GM12872 (cell line): Measurements from ENCODE around the gene TCEA3.

Source experiments
- CTCF ChIP-seq: IDR thresholded peaks from 3 replicates; pipeline ENCODE4 v1.5.1; 2011; ENCODE audit warnings: low read depth, mild to moderate bottlenecking, low read length, moderate library complexity; ENCODE audit not compliant: insufficient read depth

The TCEA3 gene

DNA sequence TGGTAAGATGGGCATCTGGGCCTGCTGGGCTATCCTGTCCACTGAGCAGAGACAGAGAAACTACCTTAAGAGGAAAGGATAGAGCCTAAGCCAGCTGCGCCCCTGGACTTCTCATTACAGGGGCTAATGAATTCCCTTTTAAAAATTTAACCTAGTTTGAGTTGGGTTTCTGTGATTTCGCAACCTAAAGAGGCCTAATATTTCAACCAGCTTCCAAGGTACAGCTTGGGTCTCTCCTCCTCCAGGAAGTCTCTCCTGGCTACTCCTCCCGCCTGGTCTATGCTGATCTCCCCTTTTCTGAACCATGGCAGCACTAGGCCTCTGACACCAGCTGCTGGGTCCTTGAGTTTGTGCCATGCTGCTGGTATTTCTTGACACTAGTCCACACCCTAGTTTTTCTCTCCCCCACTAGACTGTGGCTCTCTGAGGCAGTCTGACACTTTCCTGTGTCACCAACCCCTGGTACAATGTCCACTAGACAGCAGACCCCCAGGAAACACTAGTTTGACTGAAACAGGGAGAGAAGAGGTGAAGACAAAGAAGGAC lies 29.0 kb upstream of the TCEA3 start:
- TF ChIP-seq CTCF, result no peak

GRCh38 chr1:23452011-23452411 lies 27.5 kb upstream of the TCEA3 start:
- TF ChIP-seq CTCF, result no peak

GRCh38 chr1:23451441-23451840 lies 26.9 kb upstream of the TCEA3 start:
- TF ChIP-seq CTCF, result no peak

DNA sequence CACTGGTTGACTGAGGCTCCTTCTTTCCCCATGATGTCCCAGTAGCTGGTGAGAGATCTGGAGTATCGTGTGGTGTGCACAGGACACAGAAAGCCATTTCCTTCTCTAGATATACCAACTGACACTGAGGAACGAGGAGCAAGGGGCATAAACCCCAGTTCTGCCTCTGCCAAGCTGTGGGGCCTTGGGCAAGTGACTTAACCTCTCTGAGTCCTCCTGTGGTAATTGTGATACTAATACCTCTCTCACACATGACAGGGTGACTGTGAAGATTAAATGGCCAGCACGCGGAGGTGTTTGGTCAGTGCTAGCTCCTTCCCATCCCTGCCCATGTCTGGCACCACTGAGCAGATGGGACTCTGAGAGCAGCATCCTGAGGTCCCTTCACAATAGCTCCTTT lies 26.3 kb upstream of the TCEA3 start:
- TF ChIP-seq CTCF, result no peak

- no peak for TF ChIP-seq CTCF
These were observed 25.4 kb upstream of the TCEA3 start for GRCh38 chr1:23449958-23450357.

DNA sequence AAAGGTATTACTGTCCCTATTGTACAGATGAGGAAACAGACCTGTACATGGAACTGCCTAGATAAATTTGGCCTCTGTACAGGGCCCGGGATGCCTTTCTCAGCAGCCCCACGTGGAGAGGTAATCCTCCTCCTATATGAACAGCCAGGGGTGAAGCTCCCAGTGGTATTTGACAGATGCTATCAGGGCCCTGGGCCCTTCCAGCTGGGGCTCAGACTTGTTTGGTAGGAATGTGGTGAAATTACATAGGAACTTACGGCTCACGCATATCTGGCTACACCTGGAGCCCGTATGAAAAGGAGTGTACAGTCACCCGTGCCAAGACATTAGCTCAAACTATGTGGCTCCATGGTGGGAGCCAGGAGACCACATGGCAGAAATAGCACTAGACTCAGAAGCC lies 24.8 kb upstream of the TCEA3 start:
- no peak for TF ChIP-seq CTCF

DNA sequence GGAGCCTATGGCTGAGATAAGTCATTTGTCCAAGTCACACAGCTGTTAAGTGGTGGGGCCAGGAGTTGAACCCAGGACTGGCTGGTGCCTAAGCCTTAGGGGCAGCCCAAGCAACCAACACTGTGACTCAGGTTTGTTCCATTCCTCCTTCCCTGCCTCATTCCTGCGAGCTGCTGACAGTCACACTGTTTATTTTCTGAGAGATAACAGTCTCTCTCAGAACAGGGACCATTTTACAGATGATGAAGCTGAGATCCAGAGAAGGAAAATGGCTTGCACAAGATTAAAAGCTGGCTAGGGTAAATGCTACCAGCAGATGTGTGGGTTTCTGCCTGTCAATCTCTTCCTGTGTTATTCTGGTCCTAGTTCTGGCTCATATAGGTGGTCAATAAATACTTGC lies 24.3 kb upstream of the TCEA3 start:
- no peak for TF ChIP-seq CTCF

DNA sequence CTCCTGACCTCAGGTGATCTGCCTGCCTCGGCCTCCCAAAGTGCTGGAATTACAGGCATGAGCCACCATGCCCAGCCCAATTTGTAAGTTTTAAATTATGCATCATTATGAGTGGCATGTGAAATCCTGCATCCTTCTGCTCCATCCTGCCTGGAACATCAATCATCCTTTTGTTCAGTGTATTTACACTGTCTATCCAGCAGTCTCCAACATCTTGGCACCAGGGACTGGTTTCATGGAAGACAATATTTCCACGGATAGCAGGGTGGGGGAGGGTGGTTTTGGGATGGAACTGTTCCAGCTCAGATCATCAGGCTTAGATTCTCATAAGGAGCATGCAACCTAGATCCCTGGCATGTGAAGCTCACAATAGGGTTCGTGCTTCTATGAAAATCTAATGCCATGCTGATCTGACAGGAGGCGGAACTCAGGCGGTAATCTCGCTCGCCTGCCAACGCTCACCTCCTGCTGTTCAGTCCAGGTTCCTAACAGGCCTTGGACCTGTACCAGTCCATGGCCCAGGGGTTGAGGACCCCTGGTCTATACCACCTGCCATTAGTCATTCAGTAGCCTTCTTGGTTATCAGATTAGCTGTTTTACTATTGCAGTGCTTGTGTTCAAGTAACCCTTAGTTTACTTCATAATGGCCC lies 22.2 kb upstream of the TCEA3 start:
- no peak for TF ChIP-seq CTCF
